GM23338 (cell line): ENCODE measurements around the gene HPS5. TPM values are rescaled to one million over a fixed set of nuclear protein-coding genes. Genes with fewer than 3 reads are reported as not detected.

Experiments used
- ATAC-seq: fragments of 200-7000 bp; cut with Tn5 transposase; 3 replicates; pipeline ENCODE4 v1.9.1; 2020
- DNase-seq: peaks from one replicate; pipeline ENCODE4 v3.0.0-alpha.2; 2015; ENCODE audit warnings: low spot score
- H2AFZ ChIP-seq: fragments of 200-600 bp; sonication (generic); 2 replicates; pipeline ENCODE4 v1.8.0; 2016; ENCODE audit warnings: antibody characterized with exemption, mild to moderate bottlenecking, moderate library complexity
- H3F3A ChIP-seq: fragments of 200-600 bp; sonication (generic); replicated peaks from 2 replicates; pipeline ENCODE4 v1.8.0; 2017; ENCODE audit warnings: antibody characterized with exemption, mixed run types, low read depth
- H3K27ac ChIP-seq: fragments of 200-600 bp; sonication (generic); 2 replicates; pipeline ENCODE4 v1.6.1; 2016; ENCODE audit warnings: low read depth
- H3K27me3 ChIP-seq: fragments of 200-600 bp; sonication (generic); 2 replicates; pipeline ENCODE4 v1.8.0; 2016; ENCODE audit warnings: mild to moderate bottlenecking, mixed run types, moderate library complexity; ENCODE audit not compliant: insufficient read depth
- H3K36me3 ChIP-seq: fragments of 200-600 bp; sonication (generic); 2 replicates; pipeline ENCODE4 v1.8.0; 2016; ENCODE audit warnings: mild to moderate bottlenecking; ENCODE audit not compliant: insufficient read depth
- H3K4me1 ChIP-seq: fragments of 200-600 bp; sonication (generic); 2 replicates; pipeline ENCODE4 v1.8.0; 2016; ENCODE audit warnings: mild to moderate bottlenecking, moderate library complexity; ENCODE audit not compliant: insufficient read depth
- H3K4me2 ChIP-seq: fragments of 200-600 bp; sonication (generic); 2 replicates; pipeline ENCODE4 v1.7.1; 2017; ENCODE audit warnings: mixed run types
- H3K4me3 ChIP-seq: fragments of 200-600 bp; sonication (generic); 2 replicates; pipeline ENCODE4 v1.6.1; 2016; ENCODE audit warnings: mixed run types
- H3K79me2 ChIP-seq: fragments of 200-600 bp; sonication (generic); replicated peaks from 2 replicates; pipeline ENCODE4 v1.8.0; 2017; ENCODE audit warnings: mild to moderate bottlenecking; ENCODE audit not compliant: insufficient read depth
- H3K9me2 ChIP-seq: fragments of 200-600 bp; sonication (generic); 2 replicates; pipeline ENCODE4 v1.8.0; 2017; ENCODE audit not compliant: insufficient read depth
- H4K20me1 ChIP-seq: fragments of 200-600 bp; sonication (generic); replicated peaks from 2 replicates; pipeline ENCODE4 v1.8.0; 2017; ENCODE audit warnings: mild to moderate bottlenecking; ENCODE audit not compliant: insufficient read depth
- H3K27ac Mint-ChIP-seq: 2 replicates; pipeline ENCODE4 v1.8.0; 2020; ENCODE audit warnings: inconsistent platforms, mild to moderate bottlenecking, moderate library complexity, mixed read lengths
- H3K27me3 Mint-ChIP-seq: 3 replicates; pipeline ENCODE4 v1.8.0; 2022; ENCODE audit warnings: low read depth, mild to moderate bottlenecking, moderate library complexity, mixed read lengths, inconsistent platforms; ENCODE audit not compliant: insufficient read depth, poor library complexity
- H3K36me3 Mint-ChIP-seq: 3 replicates; pipeline ENCODE4 v1.8.0; 2021; ENCODE audit warnings: low read depth, mild to moderate bottlenecking, inconsistent platforms, moderate library complexity, mixed read lengths
- H3K4me1 Mint-ChIP-seq: 3 replicates; pipeline ENCODE4 v1.8.0; 2020; ENCODE audit warnings: mild to moderate bottlenecking, inconsistent platforms, mixed read lengths
- H3K4me3 Mint-ChIP-seq: 3 replicates; pipeline ENCODE4 v1.8.0; 2021; ENCODE audit warnings: moderate library complexity, mild to moderate bottlenecking, inconsistent platforms, mixed read lengths
- H3K9me3 Mint-ChIP-seq: 3 replicates; pipeline ENCODE4 v1.8.0; 2020; ENCODE audit warnings: moderate library complexity, mild to moderate bottlenecking, inconsistent platforms, mixed read lengths
- CREB1 ChIP-seq: fragments of 250-450 bp; sonication (Bioruptor Pico); IDR thresholded peaks from 2 replicates; pipeline ENCODE4 v1.5.0; 2020; ENCODE audit warnings: low read depth, mild to moderate bottlenecking, moderate library complexity
- EZH2 ChIP-seq: fragments of 200-600 bp; sonication (generic); IDR thresholded peaks from one replicate; pipeline ENCODE4 v1.8.0; 2017; ENCODE audit warnings: antibody characterized with exemption, mild to moderate bottlenecking, low read depth; ENCODE audit not compliant: unreplicated experiment
- EZH2phosphoT487 ChIP-seq: fragments of 200-600 bp; sonication (generic); IDR thresholded peaks from one replicate; pipeline ENCODE4 v1.8.1; 2018; ENCODE audit warnings: antibody characterized with exemption; ENCODE audit not compliant: unreplicated experiment
- JUNB ChIP-seq: IDR thresholded peaks from one replicate; pipeline ENCODE4 v1.6.1; 2016; ENCODE audit warnings: antibody characterized with exemption; ENCODE audit not compliant: unreplicated experiment
- NANOG ChIP-seq: IDR thresholded peaks from 2 replicates; pipeline ENCODE4 v1.6.1; 2016; ENCODE audit warnings: antibody characterized with exemption, borderline replicate concordance
- POLR2AphosphoS5 ChIP-seq: IDR thresholded peaks from 2 replicates; pipeline ENCODE4 v1.6.1; 2016; ENCODE audit warnings: antibody characterized with exemption, low read depth
- STAT1 ChIP-seq: IDR thresholded peaks from one replicate; pipeline ENCODE4 v1.6.1; 2016; ENCODE audit warnings: antibody characterized with exemption; ENCODE audit not compliant: unreplicated experiment
- ZNF114 ChIP-seq: fragments of 250-450 bp; sonication (Bioruptor Pico); IDR thresholded peaks from 2 replicates; pipeline ENCODE4 v1.5.0; 2020; ENCODE audit warnings: mild to moderate bottlenecking, moderate library complexity
- ZNF331 ChIP-seq: fragments of 250-450 bp; sonication (Bioruptor Pico); IDR thresholded peaks from 2 replicates; pipeline ENCODE4 v1.5.0; 2020; ENCODE audit warnings: low read depth, mild to moderate bottlenecking, moderate library complexity
- polyA plus RNA-seq: library from polyadenylated mRNA; unstranded; fragments of >200 nt; fragmentation: Nextera tagmentation; extraction: Ambion mirVana; gene quantifications from 2 replicates; pipeline ENCODE4 v1.2.1, GENCODE V29; 2016
- total RNA-seq: library from RNA; depleted of rRNA; stranded (reverse); fragments of >200 nt; shearing (Covaris generic); gene quantifications from 2 replicates; pipeline ENCODE4 v1.2.3, GENCODE V29; 2014
- TF ChIP-seq, protein P1 (sequence below): IDR thresholded peaks from 2 replicates; pipeline ENCODE4 v1.6.1; 2016; ENCODE audit warnings: antibody characterized with exemption
- TF ChIP-seq, protein P2 (sequence below), 2 experiments: fragments of 200-600 bp in 1 of 2; sonication (generic) in 1 of 2; conservative IDR thresholded peaks; 2 replicates each; pipeline versions ENCODE4 v1.5.1 to v1.6.1; 2016 to 2017; ENCODE audit warnings: antibody characterized with exemption in 2 of 2, low read depth in 2 of 2, mild to moderate bottlenecking in 2 of 2, moderate library complexity in 1 of 2
- TF ChIP-seq, protein P3 (sequence below): IDR thresholded peaks from one replicate; pipeline ENCODE4 v1.6.1; 2018; ENCODE audit warnings: antibody characterized with exemption; ENCODE audit not compliant: unreplicated experiment
- TF ChIP-seq, protein P4 (sequence below): fragments of 250-450 bp; sonication (Bioruptor Pico); IDR thresholded peaks from 2 replicates; pipeline ENCODE4 v1.5.0; 2020; ENCODE audit warnings: mild to moderate bottlenecking, moderate library complexity

Gene HPS5
- total and polyA plus RNA-seq, 2 experiments from 2014 or later = 11.5 to 18.6 TPM

DNA sequence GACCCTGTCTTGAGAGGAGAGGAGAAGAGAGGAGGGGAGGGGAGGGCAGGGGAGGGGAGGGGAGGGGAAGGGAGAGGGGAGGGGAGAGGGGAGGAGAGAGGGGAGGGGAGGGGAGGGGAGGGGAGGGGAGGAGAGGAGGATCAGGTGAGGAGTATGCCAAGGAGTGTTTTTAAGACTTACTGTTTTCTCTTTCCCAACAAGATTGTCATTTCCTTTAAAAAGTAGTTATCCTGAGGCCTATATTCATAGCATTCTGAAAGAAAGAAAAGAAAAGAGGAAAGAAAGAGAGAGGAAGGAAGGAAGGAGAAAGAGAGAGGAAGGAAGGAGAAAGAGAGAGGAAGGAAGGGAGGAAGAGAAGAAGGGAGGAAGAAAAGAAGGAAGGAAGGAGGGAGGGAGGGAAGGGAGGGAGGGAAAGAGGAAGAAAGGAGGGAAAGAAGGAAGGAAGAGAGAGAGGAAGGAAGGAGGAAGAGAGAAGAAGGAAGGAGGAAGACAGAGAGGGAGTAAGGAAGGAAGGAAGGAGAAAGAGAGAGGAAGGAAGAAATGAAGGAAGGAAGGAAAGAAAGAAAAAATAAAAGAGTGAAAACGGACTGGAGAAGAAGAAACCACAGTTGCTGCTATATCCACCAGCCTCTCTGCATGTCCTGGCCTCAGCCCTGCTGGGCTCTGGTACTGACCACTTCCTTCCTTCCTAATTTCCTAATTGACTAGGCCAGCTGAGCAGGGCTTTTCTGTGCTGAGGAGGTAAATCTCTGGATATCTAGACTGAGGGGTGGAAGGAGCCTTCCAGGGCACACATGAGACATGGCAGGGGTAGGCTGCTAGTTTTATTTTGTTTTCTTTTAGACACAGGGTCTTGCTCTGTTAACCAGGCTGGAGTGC, 57.0 kb downstream of the HPS5 start:
- Mint-ChIP-seq H3K4me1 (no peaks in the 10 kb centered on the region), H3K4me3 (no peak overlapping the region), H3K27ac (no peak overlapping the region), H3K27me3 (peaks cover 2% of the 10 kb centered on the region), H3K36me3 (no peaks in the 10 kb centered on the region), H3K9me3 (no peaks in the 10 kb centered on the region)
- no peaks in the 10 kb centered on the region for H3F3A ChIP-seq
- no peak for DNase-seq
- no peaks in the 10 kb centered on the region; the same call in 1 of the 2 replicates for H3K4me1 ChIP-seq
- TF ChIP-seq JUNB = no peak
- TF ChIP-seq, protein P1, sequence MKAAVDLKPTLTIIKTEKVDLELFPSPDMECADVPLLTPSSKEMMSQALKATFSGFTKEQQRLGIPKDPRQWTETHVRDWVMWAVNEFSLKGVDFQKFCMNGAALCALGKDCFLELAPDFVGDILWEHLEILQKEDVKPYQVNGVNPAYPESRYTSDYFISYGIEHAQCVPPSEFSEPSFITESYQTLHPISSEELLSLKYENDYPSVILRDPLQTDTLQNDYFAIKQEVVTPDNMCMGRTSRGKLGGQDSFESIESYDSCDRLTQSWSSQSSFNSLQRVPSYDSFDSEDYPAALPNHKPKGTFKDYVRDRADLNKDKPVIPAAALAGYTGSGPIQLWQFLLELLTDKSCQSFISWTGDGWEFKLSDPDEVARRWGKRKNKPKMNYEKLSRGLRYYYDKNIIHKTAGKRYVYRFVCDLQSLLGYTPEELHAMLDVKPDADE = no peak
- TF ChIP-seq EZH2phosphoT487 = no peak
- TF ChIP-seq CREB1 (CRISPR knock-in tag) = no peak
- TF ChIP-seq ZNF331 (CRISPR knock-in tag) = no peak
- TF ChIP-seq, protein P2, sequence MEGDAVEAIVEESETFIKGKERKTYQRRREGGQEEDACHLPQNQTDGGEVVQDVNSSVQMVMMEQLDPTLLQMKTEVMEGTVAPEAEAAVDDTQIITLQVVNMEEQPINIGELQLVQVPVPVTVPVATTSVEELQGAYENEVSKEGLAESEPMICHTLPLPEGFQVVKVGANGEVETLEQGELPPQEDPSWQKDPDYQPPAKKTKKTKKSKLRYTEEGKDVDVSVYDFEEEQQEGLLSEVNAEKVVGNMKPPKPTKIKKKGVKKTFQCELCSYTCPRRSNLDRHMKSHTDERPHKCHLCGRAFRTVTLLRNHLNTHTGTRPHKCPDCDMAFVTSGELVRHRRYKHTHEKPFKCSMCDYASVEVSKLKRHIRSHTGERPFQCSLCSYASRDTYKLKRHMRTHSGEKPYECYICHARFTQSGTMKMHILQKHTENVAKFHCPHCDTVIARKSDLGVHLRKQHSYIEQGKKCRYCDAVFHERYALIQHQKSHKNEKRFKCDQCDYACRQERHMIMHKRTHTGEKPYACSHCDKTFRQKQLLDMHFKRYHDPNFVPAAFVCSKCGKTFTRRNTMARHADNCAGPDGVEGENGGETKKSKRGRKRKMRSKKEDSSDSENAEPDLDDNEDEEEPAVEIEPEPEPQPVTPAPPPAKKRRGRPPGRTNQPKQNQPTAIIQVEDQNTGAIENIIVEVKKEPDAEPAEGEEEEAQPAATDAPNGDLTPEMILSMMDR (conservative IDR thresholded peaks at IDR 0.05; ENCODE audit: low read depth in 2 of 2) = no peak
- TF ChIP-seq, protein P3, sequence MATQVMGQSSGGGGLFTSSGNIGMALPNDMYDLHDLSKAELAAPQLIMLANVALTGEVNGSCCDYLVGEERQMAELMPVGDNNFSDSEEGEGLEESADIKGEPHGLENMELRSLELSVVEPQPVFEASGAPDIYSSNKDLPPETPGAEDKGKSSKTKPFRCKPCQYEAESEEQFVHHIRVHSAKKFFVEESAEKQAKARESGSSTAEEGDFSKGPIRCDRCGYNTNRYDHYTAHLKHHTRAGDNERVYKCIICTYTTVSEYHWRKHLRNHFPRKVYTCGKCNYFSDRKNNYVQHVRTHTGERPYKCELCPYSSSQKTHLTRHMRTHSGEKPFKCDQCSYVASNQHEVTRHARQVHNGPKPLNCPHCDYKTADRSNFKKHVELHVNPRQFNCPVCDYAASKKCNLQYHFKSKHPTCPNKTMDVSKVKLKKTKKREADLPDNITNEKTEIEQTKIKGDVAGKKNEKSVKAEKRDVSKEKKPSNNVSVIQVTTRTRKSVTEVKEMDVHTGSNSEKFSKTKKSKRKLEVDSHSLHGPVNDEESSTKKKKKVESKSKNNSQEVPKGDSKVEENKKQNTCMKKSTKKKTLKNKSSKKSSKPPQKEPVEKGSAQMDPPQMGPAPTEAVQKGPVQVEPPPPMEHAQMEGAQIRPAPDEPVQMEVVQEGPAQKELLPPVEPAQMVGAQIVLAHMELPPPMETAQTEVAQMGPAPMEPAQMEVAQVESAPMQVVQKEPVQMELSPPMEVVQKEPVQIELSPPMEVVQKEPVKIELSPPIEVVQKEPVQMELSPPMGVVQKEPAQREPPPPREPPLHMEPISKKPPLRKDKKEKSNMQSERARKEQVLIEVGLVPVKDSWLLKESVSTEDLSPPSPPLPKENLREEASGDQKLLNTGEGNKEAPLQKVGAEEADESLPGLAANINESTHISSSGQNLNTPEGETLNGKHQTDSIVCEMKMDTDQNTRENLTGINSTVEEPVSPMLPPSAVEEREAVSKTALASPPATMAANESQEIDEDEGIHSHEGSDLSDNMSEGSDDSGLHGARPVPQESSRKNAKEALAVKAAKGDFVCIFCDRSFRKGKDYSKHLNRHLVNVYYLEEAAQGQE = no peak
- no peak for TF ChIP-seq POLR2AphosphoS5
- TF ChIP-seq ZNF114 (CRISPR knock-in tag) = no peak
- no peak for TF ChIP-seq EZH2
- no peak for TF ChIP-seq STAT1
- TF ChIP-seq, protein P4, sequence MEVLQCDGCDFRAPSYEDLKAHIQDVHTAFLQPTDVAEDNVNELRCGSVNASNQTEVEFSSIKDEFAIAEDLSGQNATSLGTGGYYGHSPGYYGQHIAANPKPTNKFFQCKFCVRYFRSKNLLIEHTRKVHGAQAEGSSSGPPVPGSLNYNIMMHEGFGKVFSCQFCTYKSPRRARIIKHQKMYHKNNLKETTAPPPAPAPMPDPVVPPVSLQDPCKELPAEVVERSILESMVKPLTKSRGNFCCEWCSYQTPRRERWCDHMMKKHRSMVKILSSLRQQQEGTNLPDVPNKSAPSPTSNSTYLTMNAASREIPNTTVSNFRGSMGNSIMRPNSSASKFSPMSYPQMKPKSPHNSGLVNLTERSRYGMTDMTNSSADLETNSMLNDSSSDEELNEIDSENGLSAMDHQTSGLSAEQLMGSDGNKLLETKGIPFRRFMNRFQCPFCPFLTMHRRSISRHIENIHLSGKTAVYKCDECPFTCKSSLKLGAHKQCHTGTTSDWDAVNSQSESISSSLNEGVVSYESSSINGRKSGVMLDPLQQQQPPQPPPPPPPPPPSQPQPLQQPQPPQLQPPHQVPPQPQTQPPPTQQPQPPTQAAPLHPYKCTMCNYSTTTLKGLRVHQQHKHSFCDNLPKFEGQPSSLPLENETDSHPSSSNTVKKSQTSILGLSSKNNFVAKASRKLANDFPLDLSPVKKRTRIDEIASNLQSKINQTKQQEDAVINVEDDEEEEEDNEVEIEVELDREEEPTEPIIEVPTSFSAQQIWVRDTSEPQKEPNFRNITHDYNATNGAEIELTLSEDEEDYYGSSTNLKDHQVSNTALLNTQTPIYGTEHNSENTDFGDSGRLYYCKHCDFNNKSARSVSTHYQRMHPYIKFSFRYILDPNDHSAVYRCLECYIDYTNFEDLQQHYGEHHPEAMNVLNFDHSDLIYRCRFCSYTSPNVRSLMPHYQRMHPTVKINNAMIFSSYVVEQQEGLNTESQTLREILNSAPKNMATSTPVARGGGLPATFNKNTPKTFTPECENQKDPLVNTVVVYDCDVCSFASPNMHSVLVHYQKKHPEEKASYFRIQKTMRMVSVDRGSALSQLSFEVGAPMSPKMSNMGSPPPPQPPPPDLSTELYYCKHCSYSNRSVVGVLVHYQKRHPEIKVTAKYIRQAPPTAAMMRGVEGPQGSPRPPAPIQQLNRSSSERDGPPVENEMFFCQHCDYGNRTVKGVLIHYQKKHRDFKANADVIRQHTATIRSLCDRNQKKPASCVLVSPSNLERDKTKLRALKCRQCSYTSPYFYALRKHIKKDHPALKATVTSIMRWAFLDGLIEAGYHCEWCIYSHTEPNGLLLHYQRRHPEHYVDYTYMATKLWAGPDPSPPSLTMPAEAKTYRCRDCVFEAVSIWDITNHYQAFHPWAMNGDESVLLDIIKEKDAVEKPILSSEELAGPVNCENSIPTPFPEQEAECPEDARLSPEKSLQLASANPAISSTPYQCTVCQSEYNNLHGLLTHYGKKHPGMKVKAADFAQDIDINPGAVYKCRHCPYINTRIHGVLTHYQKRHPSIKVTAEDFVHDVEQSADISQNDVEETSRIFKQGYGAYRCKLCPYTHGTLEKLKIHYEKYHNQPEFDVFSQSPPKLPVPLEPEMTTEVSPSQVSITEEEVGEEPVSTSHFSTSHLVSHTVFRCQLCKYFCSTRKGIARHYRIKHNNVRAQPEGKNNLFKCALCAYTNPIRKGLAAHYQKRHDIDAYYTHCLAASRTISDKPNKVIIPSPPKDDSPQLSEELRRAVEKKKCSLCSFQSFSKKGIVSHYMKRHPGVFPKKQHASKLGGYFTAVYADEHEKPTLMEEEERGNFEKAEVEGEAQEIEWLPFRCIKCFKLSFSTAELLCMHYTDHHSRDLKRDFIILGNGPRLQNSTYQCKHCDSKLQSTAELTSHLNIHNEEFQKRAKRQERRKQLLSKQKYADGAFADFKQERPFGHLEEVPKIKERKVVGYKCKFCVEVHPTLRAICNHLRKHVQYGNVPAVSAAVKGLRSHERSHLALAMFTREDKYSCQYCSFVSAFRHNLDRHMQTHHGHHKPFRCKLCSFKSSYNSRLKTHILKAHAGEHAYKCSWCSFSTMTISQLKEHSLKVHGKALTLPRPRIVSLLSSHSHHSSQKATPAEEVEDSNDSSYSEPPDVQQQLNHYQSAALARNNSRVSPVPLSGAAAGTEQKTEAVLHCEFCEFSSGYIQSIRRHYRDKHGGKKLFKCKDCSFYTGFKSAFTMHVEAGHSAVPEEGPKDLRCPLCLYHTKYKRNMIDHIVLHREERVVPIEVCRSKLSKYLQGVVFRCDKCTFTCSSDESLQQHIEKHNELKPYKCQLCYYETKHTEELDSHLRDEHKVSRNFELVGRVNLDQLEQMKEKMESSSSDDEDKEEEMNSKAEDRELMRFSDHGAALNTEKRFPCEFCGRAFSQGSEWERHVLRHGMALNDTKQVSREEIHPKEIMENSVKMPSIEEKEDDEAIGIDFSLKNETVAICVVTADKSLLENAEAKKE (CRISPR knock-in tag) = no peak
- TF ChIP-seq NANOG = no peak
- no peaks in the 10 kb centered on the region for H3K27me3 ChIP-seq
- no peaks in the 10 kb centered on the region for H3K79me2 ChIP-seq
- no peak overlapping the region for H3K4me2 ChIP-seq
- ATAC-seq = no peak
- H3K9me2 ChIP-seq = peaks cover 12% of the 10 kb centered on the region; the same call in 1 of the 2 replicates
- no peak overlapping the region for H3K27ac ChIP-seq
- H3K4me3 ChIP-seq = no peak overlapping the region
- no peak overlapping the region for H2AFZ ChIP-seq
- H3K36me3 ChIP-seq = no peaks in the 10 kb centered on the region
- no peaks in the 10 kb centered on the region for H4K20me1 ChIP-seq
